ENCODE measurements around the gene CIRBP. TPM values are rescaled to one million over a fixed set of nuclear protein-coding genes. Genes with fewer than 3 reads are reported as not detected.
A peak's percentile ranks its signal among the peaks of the same experiment; 100 is the strongest.

CIRBP gene
- total and polyA plus RNA-seq, 2 of the 13 experiments (the other 11 are each of a cell fraction or from before 2014, with no cell fraction given) = 133 to 140 TPM

DNA sequence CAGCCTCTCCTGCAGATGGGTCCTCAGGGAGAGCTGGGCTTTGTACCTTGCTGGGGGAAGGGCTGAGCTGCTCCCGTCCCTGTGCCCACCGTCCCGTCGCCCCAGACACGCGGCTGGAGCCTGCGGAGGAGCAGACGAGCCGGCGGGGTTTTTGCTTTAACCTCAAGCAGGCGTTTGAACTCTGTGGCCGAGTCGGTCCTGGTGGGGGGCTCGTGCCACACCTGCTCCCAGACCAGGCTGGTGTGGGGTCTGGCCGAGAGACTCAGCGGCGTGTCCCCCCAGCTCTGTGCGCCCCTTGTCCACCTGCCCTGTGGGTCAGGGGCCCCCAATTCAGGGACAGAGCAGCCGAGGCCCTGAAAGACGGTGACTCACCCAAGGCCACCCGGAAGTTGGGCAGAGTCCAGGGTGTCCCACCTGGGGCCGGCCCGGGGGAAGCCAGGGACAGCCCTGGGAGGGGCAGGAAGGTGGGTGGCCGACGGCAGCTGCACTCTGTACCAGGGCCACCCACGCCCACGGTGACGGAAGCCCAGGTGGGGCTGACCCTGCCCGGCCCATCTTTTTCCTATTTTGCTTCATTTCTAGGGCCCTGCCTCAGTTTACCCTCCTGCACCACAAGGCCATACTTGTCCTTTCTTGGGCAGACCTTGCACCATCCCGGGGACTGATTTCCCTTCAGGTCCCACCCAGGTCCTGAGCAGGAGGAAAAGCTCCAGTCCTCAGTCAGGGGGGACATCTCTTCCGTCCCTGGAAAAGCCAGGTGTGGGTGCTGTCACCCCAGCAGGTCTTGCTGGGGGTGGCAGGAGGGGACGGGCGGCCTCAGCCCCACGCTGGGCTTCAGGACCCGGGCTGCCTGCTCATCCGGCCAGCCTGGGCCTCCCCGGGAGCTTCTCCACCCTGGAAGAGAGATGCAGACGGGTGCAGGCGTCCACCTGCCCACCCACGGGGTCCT is 21.8 kb downstream of the CIRBP start (continued):
- TF ChIP-seq GLI4 (CRISPR knock-in tag; IDR thresholded peaks at IDR 0.05; ENCODE audit: borderline replicate concordance) (peak; percentile 87; the same call in 1 of the 2 replicates), SP1 (IDR thresholded peaks at IDR 0.05) (no peak), SP1 (CRISPR knock-in tag; IDR thresholded peaks at IDR 0.05) (peak; percentile 29; the same call in 1 of the 2 replicates), NR0B2 (CRISPR knock-in tag; IDR thresholded peaks at IDR 0.05) (no peak), MTA1 (CRISPR knock-in tag; IDR thresholded peaks at IDR 0.05; ENCODE audit: borderline replicate concordance) (peak; percentile 98), DNMT3B (CRISPR knock-in tag; conservative IDR thresholded peaks at IDR 0.05) (no peak), KAT8 (CRISPR knock-in tag; IDR thresholded peaks at IDR 0.05) (peak; percentile 83), ZNF639 (CRISPR knock-in tag; conservative IDR thresholded peaks at IDR 0.05) (peak; percentile 46; the same call in 1 of the 2 replicates), SAFB2 (CRISPR knock-in tag; IDR thresholded peaks at IDR 0.05; ENCODE audit: borderline replicate concordance, low read depth) (peak; percentile 84; the same call in 1 of the 2 replicates), SSRP1 (CRISPR knock-in tag; IDR thresholded peaks at IDR 0.05) (peak; percentile 80; the same call in 1 of the 2 replicates), MEIS2 (CRISPR knock-in tag; IDR thresholded peaks at IDR 0.05) (peak; percentile 63; the same call in 1 of the 2 replicates), LCORL (IDR thresholded peaks at IDR 0.05) (no peak), LCORL (CRISPR knock-in tag; IDR thresholded peaks at IDR 0.05) (peak; percentile 99), POGZ (CRISPR knock-in tag; IDR thresholded peaks at IDR 0.05) (0 out of 2 replicates have a peak, but pooled peaks have one; percentile 33), ZNF646 (CRISPR knock-in tag; IDR thresholded peaks at IDR 0.05) (0 out of 2 replicates have a peak, but pooled peaks have one; percentile 10), ZNF326 (CRISPR knock-in tag; IDR thresholded peaks at IDR 0.05; ENCODE audit: borderline replicate concordance) (no peak), HOXA9 (CRISPR knock-in tag; IDR thresholded peaks at IDR 0.05; ENCODE audit: borderline replicate concordance) (no peak), ZNF18 (CRISPR knock-in tag; IDR thresholded peaks at IDR 0.05; ENCODE audit: insufficient replicate concordance) (peak; percentile 83), NFRKB (IDR thresholded peaks at IDR 0.05) (no peak), ZNF570 (CRISPR knock-in tag; IDR thresholded peaks at IDR 0.05; ENCODE audit: borderline replicate concordance) (no peak; the same call in 1 of the 2 replicates)

Measured in HepG2 (cell line).